Dedifferentiated amniotic fluid mesenchymal stem cell (primary cell): Measurements from ENCODE around the gene CCL19.

ENCODE experiments used
- DNase-seq: peaks from one replicate; pipeline ENCODE4 v3.0.0-alpha.2; 2016; ENCODE audit errors: extremely low spot score

The CCL19 gene

DNA sequence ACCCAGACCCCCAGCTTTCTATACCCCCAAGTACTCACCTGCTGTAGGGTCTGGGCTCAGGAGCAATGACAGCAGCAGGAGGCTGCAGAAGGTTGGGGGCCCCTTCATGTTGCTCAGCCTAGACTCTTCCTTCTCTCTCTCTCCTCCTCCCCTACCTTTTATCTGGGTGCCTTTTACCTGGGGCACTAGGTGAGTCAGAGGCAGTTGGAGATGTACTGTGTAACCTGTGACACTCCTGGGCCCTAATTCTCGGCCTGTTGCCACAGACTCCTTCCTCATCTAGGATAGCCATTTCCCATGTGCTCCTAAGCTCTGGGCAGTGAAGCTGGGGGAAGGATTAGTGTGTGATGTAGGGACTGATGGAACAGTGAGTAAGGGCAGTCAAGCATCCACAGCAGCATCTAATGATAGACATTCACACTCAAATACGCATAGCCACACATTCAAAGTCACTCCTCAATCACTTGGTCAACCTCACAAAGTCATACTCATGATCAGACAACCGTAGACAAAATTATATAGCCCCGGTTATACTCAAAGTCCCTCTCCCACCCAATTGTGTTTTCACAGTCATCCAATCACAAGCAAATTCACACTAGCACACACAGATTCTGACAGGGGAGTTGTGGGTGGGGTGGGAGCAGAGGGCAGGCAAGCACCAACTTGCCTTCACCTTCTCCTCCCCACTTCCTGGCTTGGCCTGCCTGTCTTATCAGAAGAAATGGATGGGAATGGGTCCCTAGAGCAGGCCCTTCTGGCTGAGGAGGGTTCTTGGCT lies 28.4 kb downstream of the CCL19 start, which contains the start of gene CCL27:
CCL27 (minus strand) TSS at position 132 of the 777 bp plus-strand sequence; CDS start at position 108, 24 bp downstream.
- no peak for DNase-seq

- DNase-seq, result no peak
Observed at GRCh38 chr9:34659592-34660253, 31.4 kb downstream of the CCL19 start.

DNA sequence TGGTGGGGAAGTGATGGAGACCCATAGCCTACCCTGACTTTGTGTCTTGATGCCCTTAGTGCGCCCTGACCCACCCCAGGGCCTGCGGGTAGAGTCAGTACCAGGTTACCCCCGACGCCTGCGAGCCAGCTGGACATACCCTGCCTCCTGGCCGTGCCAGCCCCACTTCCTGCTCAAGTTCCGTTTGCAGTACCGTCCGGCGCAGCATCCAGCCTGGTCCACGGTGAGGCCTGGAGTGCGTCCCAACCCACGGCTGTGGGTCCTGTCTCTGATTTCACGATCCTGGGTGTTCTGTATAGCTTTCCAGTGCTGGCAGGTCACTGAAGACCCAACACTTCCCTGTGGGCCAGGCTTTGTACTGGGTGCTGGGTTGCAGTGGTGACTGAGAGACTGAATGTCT lies 32.6 kb downstream of the CCL19 start:
- DNase-seq, result no peak

GRCh38 chr9:34656992-34657391 lies 34.1 kb downstream of the CCL19 start:
- no peak for DNase-seq

- no peak for DNase-seq
Observed at GRCh38 chr9:34655394-34655793, 35.7 kb downstream of the CCL19 start.

DNA sequence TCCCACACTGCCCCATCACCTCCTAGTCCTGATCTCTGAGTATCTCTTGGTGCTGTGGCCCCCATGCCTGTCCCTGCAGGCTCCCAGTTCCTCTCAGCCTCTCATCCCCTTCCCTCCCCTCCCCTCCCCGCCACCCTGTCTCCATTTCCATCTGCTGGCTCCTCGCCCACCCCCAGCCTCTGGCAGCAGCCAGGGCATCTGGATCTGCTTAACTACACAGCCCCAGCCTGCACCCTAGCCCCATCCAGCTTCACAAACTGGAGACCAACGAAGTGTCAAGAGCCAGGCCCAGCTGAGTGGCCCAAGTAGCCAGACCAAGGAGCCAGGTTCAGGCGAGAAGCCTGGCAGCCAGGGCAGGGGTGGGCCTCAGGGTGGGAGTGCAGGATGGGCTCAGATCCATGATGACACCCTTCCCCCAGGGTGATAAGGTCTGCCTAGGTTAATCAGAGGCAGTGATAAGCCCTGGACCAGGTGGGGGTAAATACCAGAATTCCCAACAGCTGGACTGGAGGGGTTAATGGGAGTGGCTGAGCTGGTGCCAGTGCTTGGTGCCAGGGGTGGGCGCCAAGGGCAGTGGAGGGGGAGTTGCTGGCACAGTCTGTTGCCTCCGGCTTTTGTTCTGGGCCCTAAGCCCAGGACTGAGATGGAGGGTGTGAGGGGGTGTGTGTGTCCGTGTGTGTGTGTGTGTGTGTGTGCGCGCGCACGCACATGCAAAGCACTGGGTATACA lies 36.6 kb downstream of the CCL19 start:
- DNase-seq, result peak; percentile 76

- DNase-seq, result peak; percentile 31
Observed at GRCh38 chr9:34653151-34654072, 37.7 kb downstream of the CCL19 start.

- no peak for DNase-seq
Observed at GRCh38 chr9:34652602-34653000, 38.5 kb downstream of the CCL19 start.

DNA sequence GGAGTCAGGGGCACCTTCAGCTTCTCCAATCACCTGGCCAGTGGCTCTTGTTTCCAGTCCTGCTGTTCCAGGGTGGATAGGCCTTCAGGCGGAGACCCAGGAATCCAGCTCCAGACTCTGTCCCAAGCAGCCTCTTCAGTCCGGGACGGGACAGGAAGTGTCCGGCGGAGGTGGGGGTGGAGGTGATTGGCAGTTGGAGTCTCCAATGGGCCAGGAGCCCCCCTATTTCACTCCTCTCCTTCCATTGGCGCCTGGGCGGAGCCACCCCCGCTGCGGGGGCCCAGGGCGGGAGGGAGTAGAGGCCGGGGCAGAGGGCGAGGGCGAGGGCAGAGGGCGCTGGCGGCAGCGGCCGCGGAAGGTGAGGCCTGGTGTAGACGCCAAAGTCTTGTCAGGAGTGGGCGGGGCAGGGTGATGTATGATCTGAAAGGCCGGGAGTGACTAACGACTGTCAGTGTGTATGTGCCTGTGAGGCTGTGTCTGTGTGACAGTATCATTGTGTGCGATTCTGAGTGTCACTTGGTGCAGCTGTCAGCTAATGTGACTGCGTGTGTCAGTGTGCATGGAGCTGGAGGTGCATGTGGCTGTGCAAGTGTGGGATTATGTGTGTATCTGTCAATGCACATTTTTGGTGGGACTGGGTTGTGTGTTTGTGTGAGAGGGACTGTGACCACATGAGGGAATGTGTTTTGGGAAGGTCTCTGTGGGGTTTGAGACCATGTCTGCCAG lies 39.0 kb downstream of the CCL19 start, which contains the start of gene IL11RA:
IL11RA (plus strand) TSS at position 310 of the 726 bp plus-strand sequence. CDS start 3,033 bp downstream, outside the sequence.
- peak; percentile 58 for DNase-seq

DNA sequence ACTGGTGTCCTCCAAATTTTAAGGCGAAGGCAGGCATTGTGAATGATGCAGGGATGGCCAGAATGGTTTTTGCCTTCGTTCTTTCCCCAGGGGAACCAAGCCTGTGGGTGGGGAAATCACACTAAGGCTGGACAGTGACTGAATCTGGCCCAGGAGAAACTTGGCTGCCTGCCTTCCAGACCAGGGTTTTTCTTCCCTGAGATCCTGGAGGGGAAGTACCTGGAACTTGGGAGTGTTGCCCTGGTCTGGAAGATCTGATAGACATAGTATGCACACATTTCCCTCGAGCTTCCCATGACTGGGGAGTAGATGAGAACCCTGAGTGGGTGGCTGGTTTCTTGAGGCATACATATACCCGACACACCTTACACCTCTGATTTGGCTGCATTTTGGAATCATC lies 39.8 kb downstream of the CCL19 start:
- no peak for DNase-seq

DNA sequence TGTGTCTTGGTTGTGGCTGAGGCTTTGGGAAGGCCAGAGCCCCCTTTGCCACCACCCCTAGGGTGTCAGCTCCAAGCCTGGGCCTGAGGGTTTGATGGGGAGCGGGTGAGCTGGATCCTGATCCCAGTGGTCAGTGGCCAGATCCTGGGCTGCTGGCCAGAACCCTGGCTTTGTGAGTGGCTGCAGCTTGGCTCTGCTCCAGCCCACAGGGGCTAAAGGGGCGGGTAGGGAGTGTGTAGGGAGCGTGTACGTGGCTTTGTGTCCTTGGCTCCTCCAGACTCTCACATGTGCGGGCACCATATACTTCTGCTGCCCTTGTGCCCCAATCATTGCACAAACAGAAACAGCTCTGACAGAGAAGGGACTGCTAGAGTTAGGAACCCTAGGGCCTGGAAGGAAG lies 40.3 kb downstream of the CCL19 start:
- no peak for DNase-seq

GRCh38 chr9:34648673-34649072 lies 42.4 kb downstream of the CCL19 start:
- no peak for DNase-seq

- DNase-seq, result no peak
Observed at GRCh38 chr9:34647651-34648050, 43.4 kb downstream of the CCL19 start.

DNA sequence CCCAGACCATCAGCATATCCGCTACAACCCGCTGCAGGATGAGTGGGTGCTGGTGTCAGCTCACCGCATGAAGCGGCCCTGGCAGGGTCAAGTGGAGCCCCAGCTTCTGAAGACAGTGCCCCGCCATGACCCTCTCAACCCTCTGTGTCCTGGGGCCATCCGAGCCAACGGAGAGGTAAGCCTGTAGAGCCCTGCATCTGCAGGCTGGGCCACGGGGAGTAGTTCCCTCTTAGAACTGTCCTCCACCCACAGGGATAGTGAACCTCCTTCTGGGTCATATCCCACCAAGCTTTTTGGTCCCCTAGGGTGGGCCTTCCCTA lies 44.0 kb downstream of the CCL19 start:
- no peak for DNase-seq

- peak; percentile 62 for DNase-seq
Observed at GRCh38 chr9:34646211-34647083, 44.6 kb downstream of the CCL19 start, which contains the start of gene GALT. Gene GALT (plus strand): TSS chr9:34646675. CDS start chr9:34646705, 30 bp downstream.

DNA sequence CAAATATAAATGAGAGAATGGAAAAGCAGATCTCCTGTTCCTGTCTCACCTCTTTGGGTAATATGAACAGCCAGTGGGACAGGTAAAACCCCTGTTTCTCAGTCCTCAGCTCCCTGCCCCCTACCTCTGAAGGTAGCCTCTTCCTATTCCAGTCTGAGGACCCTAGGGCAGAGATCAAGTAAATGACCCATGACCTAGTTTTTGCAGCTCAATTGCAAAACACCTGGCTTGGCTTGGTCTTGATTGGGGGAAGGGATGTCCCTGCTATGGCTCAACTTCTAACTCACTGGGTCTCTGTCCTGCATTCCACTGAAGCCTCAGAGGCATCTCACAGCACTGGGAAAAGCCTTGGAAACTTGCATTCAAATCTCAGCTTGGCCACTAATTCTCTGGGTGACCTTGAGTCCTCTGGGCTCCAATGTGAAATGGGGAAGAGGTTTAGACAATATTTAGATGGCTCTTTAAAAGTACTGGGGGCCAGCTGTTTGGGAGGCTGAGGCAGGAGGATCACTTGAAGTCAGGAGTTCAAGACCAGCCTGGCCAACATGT lies 46.2 kb downstream of the CCL19 start:
- DNase-seq, result no peak

DNA sequence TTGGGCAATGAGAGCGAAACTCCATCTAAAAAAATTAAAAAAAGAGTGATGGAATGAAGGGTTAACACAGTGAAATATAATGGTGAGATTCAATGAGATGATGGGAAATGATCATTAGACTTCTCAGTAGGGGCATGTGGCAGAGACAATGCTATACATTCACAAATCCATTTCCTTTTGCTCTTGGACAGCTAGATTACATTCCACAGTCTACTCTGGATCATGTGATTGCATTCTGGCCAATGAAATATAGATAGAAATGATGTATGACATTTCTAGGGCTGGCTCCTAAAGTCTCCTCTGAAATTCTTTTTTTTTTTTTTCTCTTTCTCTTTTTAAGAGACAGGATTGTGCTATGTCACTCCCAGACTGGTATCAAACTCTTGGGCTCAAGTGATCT lies 48.4 kb downstream of the CCL19 start:
- no peak for DNase-seq
